DMS153 treated with DMSO at 0.1 percent for 48 hours (cell line): Measurements from ENCODE around the gene SLC25A40.
"Not testable (repeated sequence)": the region's sequence is repeated elsewhere in the genome, so short reads cannot be mapped to it uniquely, and the experiment has no call there.

ENCODE experiments used
- DNase-seq: peaks from one replicate; lab custom pipeline; 2025; ENCODE audit not compliant: unreplicated experiment; lab: John Stamatoyannopoulos, UW

Gene SLC25A40

GRCh38 chr7:87873328-87873727, 2.8 kb downstream of the SLC25A40 start:
- DNase-seq: not testable (repeated sequence)

- DNase-seq: no peak
Observed at GRCh38 chr7:87872346-87872745, 3.8 kb downstream of the SLC25A40 start.

- no peak for DNase-seq
Observed at GRCh38 chr7:87870471-87870870, 5.7 kb downstream of the SLC25A40 start.

- DNase-seq: not testable (repeated sequence)
Observed at GRCh38 chr7:87866533-87866932, 9.6 kb downstream of the SLC25A40 start.

GRCh38 chr7:87866089-87866488, 10.1 kb downstream of the SLC25A40 start:
- no peak for DNase-seq

GRCh38 chr7:87858417-87859100, 17.6 kb downstream of the SLC25A40 start:
- DNase-seq: no peak

GRCh38 chr7:87853237-87853864, 22.8 kb downstream of the SLC25A40 start:
- DNase-seq: no peak

GRCh38 chr7:87852306-87852705, 23.9 kb downstream of the SLC25A40 start:
- no peak for DNase-seq

- no peak for DNase-seq
Observed at GRCh38 chr7:87850836-87851593, 25.1 kb downstream of the SLC25A40 start.

GRCh38 chr7:87837597-87837996, 38.6 kb downstream of the SLC25A40 start:
- DNase-seq: no peak

- no peak for DNase-seq
Observed at GRCh38 chr7:87833130-87833529, 43.0 kb downstream of the SLC25A40 start.

- no peak for DNase-seq
Observed at GRCh38 chr7:87831097-87831496, 45.1 kb downstream of the SLC25A40 start.

- not testable (repeated sequence) for DNase-seq
Observed at GRCh38 chr7:87828383-87828782, 47.8 kb downstream of the SLC25A40 start.

- DNase-seq: not testable (repeated sequence)
Observed at GRCh38 chr7:87825369-87825768, 50.8 kb downstream of the SLC25A40 start.

GRCh38 chr7:87822056-87822455, 54.1 kb downstream of the SLC25A40 start:
- not testable (repeated sequence) for DNase-seq

GRCh38 chr7:87818336-87818735, 57.8 kb downstream of the SLC25A40 start:
- no peak for DNase-seq

GRCh38 chr7:87816389-87816788, 59.8 kb downstream of the SLC25A40 start:
- no peak for DNase-seq

- no peak for DNase-seq
Observed at GRCh38 chr7:87810726-87811125, 65.4 kb downstream of the SLC25A40 start.

GRCh38 chr7:87810130-87810529, 66.0 kb downstream of the SLC25A40 start:
- DNase-seq: no peak

GRCh38 chr7:87806150-87806549, 70.0 kb downstream of the SLC25A40 start:
- no peak for DNase-seq

GRCh38 chr7:87797798-87798403, 78.3 kb downstream of the SLC25A40 start:
- DNase-seq: peak; percentile 63

GRCh38 chr7:87797395-87797794, 78.8 kb downstream of the SLC25A40 start:
- DNase-seq: no peak
